ENCODE data around the gene WASF2. TPM values are rescaled to one million over a fixed set of nuclear protein-coding genes. Genes with fewer than 3 reads are reported as not detected.
"Not testable (repeated sequence)": the region's sequence is repeated elsewhere in the genome, so short reads cannot be mapped to it uniquely, and the experiment has no call there.

WASF2 gene
- total RNA-seq, 5 donors from 2014 or later (not counting 1 experiment from before 2014, with no cell fraction given) = 145 to 161 (median 156) TPM

DNA sequence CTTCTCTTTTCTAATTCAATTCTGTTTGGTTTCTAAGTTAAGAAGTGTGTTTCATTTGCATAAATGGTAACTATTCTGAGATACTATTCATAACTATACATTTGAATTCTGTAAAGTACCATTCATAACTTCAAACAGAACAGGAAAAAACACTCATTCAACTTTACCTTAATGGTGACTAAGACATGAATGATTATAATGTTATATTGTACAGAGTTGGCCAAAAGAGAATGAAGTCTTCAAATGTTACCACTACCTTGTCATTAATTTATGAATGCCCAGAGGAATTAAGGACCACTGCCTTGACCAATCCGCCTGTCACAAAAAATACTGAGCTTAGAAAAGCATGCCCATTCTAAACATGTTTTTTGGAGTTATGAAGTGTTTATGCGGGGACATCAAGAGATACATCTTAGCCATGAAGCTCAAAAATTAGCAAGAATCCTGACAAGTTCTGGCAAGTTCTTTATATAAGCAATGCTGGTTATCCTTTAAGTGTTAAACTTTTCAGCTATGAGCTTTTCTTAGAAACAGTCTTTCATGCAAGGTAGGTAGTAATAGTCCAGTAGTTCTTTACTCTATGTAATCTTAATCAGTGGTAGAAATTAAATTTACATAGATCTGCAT is 7.9 kb downstream of the WASF2 start:
- peak overlapping the region in 1 of 2 donors; percentile 40 for H3K27ac Mint-ChIP-seq
- CTCF ChIA-PET = interaction anchor here in 1 of 2 donors (0.7 kb wide), 1 partner anchor 8 kb away, joined by 5 read pairs; the partner anchor contains the start of gene WASF2
- H3K36me3 Mint-ChIP-seq = peaks cover 8% of the 10 kb centered on the region
- H3K27me3 ChIP-seq (replicated peaks in 1 of 2; ENCODE audit: control insufficient read depth in 2 of 2, extremely low read depth in 1 of 2, insufficient read depth in 2 of 2, low read length in 1 of 2) = no peaks in the 10 kb centered on the region
- no peaks in the 10 kb centered on the region for H3K9me3 Mint-ChIP-seq
- H3K4me3 ChIP-seq (ENCODE audit: control insufficient read depth in 1 of 2, extremely low read depth in 1 of 2, low read length in 1 of 2) = no peak overlapping the region
- 89% methylated on average over 1 of the region's 2 CpGs for WGBS (ENCODE audit: insufficient coverage)
- peaks cover 8 to 34% of the 10 kb centered on the region in 2 experiments for H3K4me1 ChIP-seq (ENCODE audit: control insufficient read depth in 1 of 2, extremely low read depth in 1 of 2, insufficient read depth in 2 of 2, low read length in 2 of 2)
- H3K9me3 ChIP-seq = no peaks in the 10 kb centered on the region
- H3K36me3 ChIP-seq (ENCODE audit: control insufficient read depth in 2 of 2, extremely low read depth in 1 of 2, insufficient read depth in 1 of 2, low read length in 1 of 2) = peaks cover 0 to 5% of the 10 kb centered on the region in 2 donors
- DNase-seq (no peak), ATAC-seq (replicated peaks in 1 of 4) (no peak)
- H3K27ac ChIP-seq (ENCODE audit: low read length) = no peak overlapping the region
- H3K27me3 Mint-ChIP-seq = no peaks in the 10 kb centered on the region
- peak overlapping the region in 1 of 3 donors; percentile 8 for H3K4me3 Mint-ChIP-seq
- POLR2A ChIA-PET = interaction anchor here (0.5 to 1.0 kb wide), 3 partner anchors 8 to 10 kb away, joined by 3 to 7 read pairs (median 4); partner anchors contain the start of gene WASF2 (in 1 of the 2)
- peaks cover 60 to 73% (median 66%) of the 10 kb centered on the region in 3 donors for H3K4me1 Mint-ChIP-seq

DNA sequence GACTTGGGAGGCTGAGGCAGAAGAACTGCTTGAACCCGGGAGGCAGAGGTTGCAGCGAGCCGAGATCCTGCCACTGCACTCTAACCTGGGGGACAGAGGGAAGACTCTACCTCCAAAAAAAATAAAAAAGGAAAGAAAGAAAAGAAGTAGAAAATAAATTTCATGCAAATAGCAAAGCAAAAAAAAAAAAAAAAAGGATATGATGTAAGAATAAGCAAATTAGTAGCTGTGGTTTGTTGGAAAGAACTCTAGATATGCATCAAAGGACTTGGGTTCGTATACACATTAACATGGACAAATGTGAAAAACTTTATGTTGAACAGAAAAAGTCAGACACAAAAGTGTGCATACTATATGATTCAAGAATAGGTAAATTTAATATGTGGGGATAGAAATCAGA is 11.9 kb downstream of the WASF2 start:
- no peaks in the 10 kb centered on the region for H3K27me3 Mint-ChIP-seq
- peaks cover 20% of the 10 kb centered on the region for H3K36me3 Mint-ChIP-seq
- peak overlapping the region in 1 of 2 donors; percentile 72 for H3K27ac Mint-ChIP-seq
- Histone ChIP-seq H3K4me1 (ENCODE audit: control insufficient read depth in 1 of 2, extremely low read depth in 1 of 2, insufficient read depth in 2 of 2, low read length in 2 of 2) (peaks cover 20 to 42% of the 10 kb centered on the region in 2 experiments), H3K27me3 (replicated peaks in 1 of 2; ENCODE audit: control insufficient read depth in 2 of 2, extremely low read depth in 1 of 2, insufficient read depth in 2 of 2, low read length in 1 of 2) (no peaks in the 10 kb centered on the region), H3K9me3 (no peaks in the 10 kb centered on the region), H3K36me3 (ENCODE audit: control insufficient read depth in 2 of 2, extremely low read depth in 1 of 2, insufficient read depth in 1 of 2, low read length in 1 of 2) (no peaks in the 10 kb centered on the region), H3K27ac (ENCODE audit: low read length) (no peak overlapping the region), H3K4me3 (ENCODE audit: control insufficient read depth in 1 of 2, extremely low read depth in 1 of 2, low read length in 1 of 2) (no peak overlapping the region)
- ChIA-PET POLR2A (no interaction called here), CTCF (interaction anchor here in 1 of 2 donors (0.6 kb wide), 1 partner anchor 9 kb away, joined by 3 read pairs; no protein-coding TSS in a partner anchor)
- no peaks in the 10 kb centered on the region for H3K9me3 Mint-ChIP-seq
- ATAC-seq (replicated peaks in 1 of 4) (no peak), DNase-seq (no peak)
- H3K4me3 Mint-ChIP-seq = peak overlapping the region in 2 of 3 donors; percentile 4 to 9
- peaks cover 74 to 83% (median 78%) of the 10 kb centered on the region in 3 donors for H3K4me1 Mint-ChIP-seq
- no CpG with 5 or more reads among the region's 4 CpGs for WGBS (ENCODE audit: insufficient coverage)

- H3K36me3 ChIP-seq (ENCODE audit: control insufficient read depth in 2 of 2, extremely low read depth in 1 of 2, insufficient read depth in 1 of 2, low read length in 1 of 2) = no peaks in the 10 kb centered on the region
- H3K27me3 ChIP-seq (replicated peaks in 1 of 2; ENCODE audit: control insufficient read depth in 2 of 2, extremely low read depth in 1 of 2, insufficient read depth in 2 of 2, low read length in 1 of 2) = no peaks in the 10 kb centered on the region
- DNase-seq (no peak), ATAC-seq (replicated peaks in 1 of 4) (no peak)
- Mint-ChIP-seq H3K27me3 (no peaks in the 10 kb centered on the region), H3K4me3 (peak overlapping the region in 1 of 3 donors; percentile 40), H3K27ac (peak overlapping the region in 1 of 2 donors; percentile 20), H3K36me3 (peaks cover 26% of the 10 kb centered on the region), H3K9me3 (no peaks in the 10 kb centered on the region), H3K4me1 (peaks cover 74 to 83% (median 75%) of the 10 kb centered on the region in 3 donors)
- H3K27ac ChIP-seq (ENCODE audit: low read length) = no peak overlapping the region
- no CpG with 5 or more reads among the region's 2 CpGs for WGBS (ENCODE audit: insufficient coverage)
- H3K9me3 ChIP-seq = no peaks in the 10 kb centered on the region
- ChIA-PET POLR2A (no interaction called here), CTCF (interaction anchor here in 1 of 2 donors (1.0 kb wide), 2 partner anchors 7 to 119 kb away, joined by 3 to 4 read pairs; no protein-coding TSS in a partner anchor)
- H3K4me1 ChIP-seq (ENCODE audit: control insufficient read depth in 1 of 2, extremely low read depth in 1 of 2, insufficient read depth in 2 of 2, low read length in 2 of 2) = peaks cover 22 to 47% of the 10 kb centered on the region in 2 experiments
- H3K4me3 ChIP-seq (ENCODE audit: control insufficient read depth in 1 of 2, extremely low read depth in 1 of 2, low read length in 1 of 2) = no peak overlapping the region
Measured at GRCh38 chr1:27476237-27476636, 13.7 kb downstream of the WASF2 start.

DNA sequence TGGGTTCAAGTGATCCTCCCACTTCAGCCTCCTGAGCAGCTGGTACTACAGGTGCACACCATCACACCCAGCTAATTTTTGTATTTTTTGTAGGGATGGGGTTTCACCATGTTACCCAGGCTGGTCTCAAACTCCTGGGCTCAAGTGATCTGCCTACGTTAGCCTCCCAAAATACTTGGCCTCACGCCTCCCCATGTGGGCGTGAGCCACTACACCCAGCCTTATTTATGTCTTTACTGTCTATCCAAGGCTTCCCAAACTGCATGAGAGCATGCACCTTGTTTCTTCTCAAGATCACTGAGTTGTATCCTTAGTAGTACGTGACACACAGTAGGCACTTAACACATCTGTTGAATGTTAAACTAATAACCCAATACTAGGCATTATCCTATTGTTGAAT is 14.2 kb downstream of the WASF2 start:
- ATAC-seq (replicated peaks in 1 of 4) (no peak), DNase-seq (no peak)
- Mint-ChIP-seq H3K36me3 (peaks cover 29% of the 10 kb centered on the region), H3K9me3 (no peaks in the 10 kb centered on the region), H3K27me3 (no peaks in the 10 kb centered on the region), H3K27ac (peak overlapping the region in 1 of 2 donors; percentile 5), H3K4me1 (peaks cover 75 to 80% (median 76%) of the 10 kb centered on the region in 3 donors), H3K4me3 (peak overlapping the region in 1 of 3 donors; percentile 40)
- no peak overlapping the region for H3K4me3 ChIP-seq (ENCODE audit: control insufficient read depth in 1 of 2, extremely low read depth in 1 of 2, low read length in 1 of 2)
- H3K27ac ChIP-seq (ENCODE audit: low read length) = no peak overlapping the region
- H3K9me3 ChIP-seq = no peaks in the 10 kb centered on the region
- ChIA-PET POLR2A (interaction anchor here in 1 of 2 donors (0.5 kb wide), 1 partner anchor 60 kb away, joined by 11 read pairs; no protein-coding TSS in a partner anchor), CTCF (no interaction called here)
- WGBS (ENCODE audit: insufficient coverage) = 96% methylated on average over 3 of the region's 4 CpGs
- no peaks in the 10 kb centered on the region for H3K27me3 ChIP-seq (replicated peaks in 1 of 2; ENCODE audit: control insufficient read depth in 2 of 2, extremely low read depth in 1 of 2, insufficient read depth in 2 of 2, low read length in 1 of 2)
- H3K36me3 ChIP-seq (ENCODE audit: control insufficient read depth in 2 of 2, extremely low read depth in 1 of 2, insufficient read depth in 1 of 2, low read length in 1 of 2) = no peaks in the 10 kb centered on the region
- peaks cover 22 to 47% of the 10 kb centered on the region in 2 experiments for H3K4me1 ChIP-seq (ENCODE audit: control insufficient read depth in 1 of 2, extremely low read depth in 1 of 2, insufficient read depth in 2 of 2, low read length in 2 of 2)

- ChIA-PET CTCF (interaction anchor here in 1 of 2 donors (0.6 kb wide), 2 partner anchors 9 to 134 kb away, joined by 3 read pairs; no protein-coding TSS in a partner anchor), POLR2A (interaction anchor here (0.6 to 0.7 kb wide), 2 partner anchors 9 to 757 kb away, joined by 3 to 7 read pairs; no protein-coding TSS in a partner anchor)
- Histone ChIP-seq H3K9me3 (no peaks in the 10 kb centered on the region), H3K4me1 (ENCODE audit: control insufficient read depth in 1 of 2, extremely low read depth in 1 of 2, insufficient read depth in 2 of 2, low read length in 2 of 2) (peaks cover 27 to 48% of the 10 kb centered on the region in 2 experiments), H3K27ac (ENCODE audit: low read length) (peak overlapping the region; percentile 7), H3K36me3 (ENCODE audit: control insufficient read depth in 2 of 2, extremely low read depth in 1 of 2, insufficient read depth in 1 of 2, low read length in 1 of 2) (no peaks in the 10 kb centered on the region), H3K4me3 (ENCODE audit: control insufficient read depth in 1 of 2, extremely low read depth in 1 of 2, low read length in 1 of 2) (no peak overlapping the region), H3K27me3 (replicated peaks in 1 of 2; ENCODE audit: control insufficient read depth in 2 of 2, extremely low read depth in 1 of 2, insufficient read depth in 2 of 2, low read length in 1 of 2) (no peaks in the 10 kb centered on the region)
- H3K36me3 Mint-ChIP-seq = peaks cover 40% of the 10 kb centered on the region
- no CpG with 5 or more reads among the region's 7 CpGs for WGBS (ENCODE audit: insufficient coverage)
- peaks cover 84 to 89% (median 86%) of the 10 kb centered on the region in 3 donors for H3K4me1 Mint-ChIP-seq
- H3K9me3 Mint-ChIP-seq = no peaks in the 10 kb centered on the region
- ATAC-seq (replicated peaks in 1 of 4) (peak; percentile 29 to 79 (median 32)), DNase-seq (peak in 3 of 35 experiments; percentile 6 to 28 (median 6))
- H3K4me3 Mint-ChIP-seq = peak overlapping the region; percentile 3 to 66 (median 29)
- H3K27me3 Mint-ChIP-seq = no peaks in the 10 kb centered on the region
- peak overlapping the region; percentile 40 to 44 for H3K27ac Mint-ChIP-seq
Measured at GRCh38 chr1:27473755-27474154, 16.2 kb downstream of the WASF2 start.

- H3K4me3 ChIP-seq (ENCODE audit: control insufficient read depth in 1 of 2, extremely low read depth in 1 of 2, low read length in 1 of 2); H3K36me3 ChIP-seq (ENCODE audit: control insufficient read depth in 2 of 2, extremely low read depth in 1 of 2, insufficient read depth in 1 of 2, low read length in 1 of 2); DNase-seq; ATAC-seq (replicated peaks in 1 of 4); H3K27ac Mint-ChIP-seq; H3K27ac ChIP-seq (ENCODE audit: low read length); H3K9me3 Mint-ChIP-seq; H3K27me3 ChIP-seq (replicated peaks in 1 of 2; ENCODE audit: control insufficient read depth in 2 of 2, extremely low read depth in 1 of 2, insufficient read depth in 2 of 2, low read length in 1 of 2); H3K9me3 ChIP-seq; H3K27me3 Mint-ChIP-seq: not testable (repeated sequence)
- Mint-ChIP-seq H3K36me3 (peaks cover 37% of the 10 kb centered on the region), H3K4me1 (peaks cover 87 to 90% (median 88%) of the 10 kb centered on the region in 3 donors), H3K4me3 (peak overlapping the region in 1 of 3 donors; percentile 66)
- peaks cover 27 to 48% of the 10 kb centered on the region in 2 experiments for H3K4me1 ChIP-seq (ENCODE audit: control insufficient read depth in 1 of 2, extremely low read depth in 1 of 2, insufficient read depth in 2 of 2, low read length in 2 of 2)
- 91% methylated on average over 7 of the region's 7 CpGs for WGBS (ENCODE audit: insufficient coverage)
- CTCF ChIA-PET = interaction anchor here in 1 of 2 donors (0.7 kb wide), 2 partner anchors 162 to 195 kb away, joined by 3 to 4 read pairs; no protein-coding TSS in a partner anchor
- POLR2A ChIA-PET = interaction anchor here in 1 of 2 donors (0.7 kb wide), 1 partner anchor 10 kb away, joined by 4 read pairs; no protein-coding TSS in a partner anchor
Measured at GRCh38 chr1:27472098-27472497, 17.9 kb downstream of the WASF2 start.
